Urinary bladder (tissue), 4 donors: ENCODE results near the gene PRCD. TPM values are rescaled to one million over a fixed set of nuclear protein-coding genes. Genes with fewer than 3 reads are reported as not detected.

Experiments
- DNase-seq: peaks from one replicate; pipeline ENCODE4 v3.0.0-alpha.2; 2015; ENCODE audit errors: extremely low spot score
- H3K27ac ChIP-seq: one replicate; pipeline ENCODE4 v1.5.1; 2013; ENCODE audit warnings: low read depth, mild to moderate bottlenecking, moderate library complexity
- H3K36me3 ChIP-seq: one replicate; pipeline ENCODE4 v1.6.1; 2013; ENCODE audit warnings: mild to moderate bottlenecking, moderate library complexity; ENCODE audit not compliant: insufficient read depth
- H3K4me1 ChIP-seq: one replicate; pipeline ENCODE4 v1.6.1; 2013; ENCODE audit warnings: mild to moderate bottlenecking, moderate library complexity; ENCODE audit not compliant: insufficient read depth
- H3K4me3 ChIP-seq: one replicate; pipeline ENCODE4 v1.5.1; 2013; ENCODE audit warnings: low read depth, low read length
- WGBS: extraction: QIAGEN DNeasy Blood & Tissue Kit; methylation state at CpG from one replicate; pipeline ENCODE4 v1.1.7; 2013; 5-methylcytosine and 5-hydroxymethylcytosine counted together
- polyA plus RNA-seq: library from polyadenylated mRNA; stranded (reverse); fragments of 200-250 nt; gene quantifications from one replicate; pipeline ENCODE4 v1.2.3, GENCODE V29; 2013
- total RNA-seq: library from RNA; depleted of rRNA; stranded (reverse); fragments of >200 nt; gene quantifications from one replicate; pipeline ENCODE4 v1.2.3, GENCODE V29; 2014
- donor health status: healthy with polysubstance abuse.
- donor health status: healthy.

Gene PRCD
- total and polyA plus RNA-seq, 2 donors = 7.1 to 10.6 TPM

DNA sequence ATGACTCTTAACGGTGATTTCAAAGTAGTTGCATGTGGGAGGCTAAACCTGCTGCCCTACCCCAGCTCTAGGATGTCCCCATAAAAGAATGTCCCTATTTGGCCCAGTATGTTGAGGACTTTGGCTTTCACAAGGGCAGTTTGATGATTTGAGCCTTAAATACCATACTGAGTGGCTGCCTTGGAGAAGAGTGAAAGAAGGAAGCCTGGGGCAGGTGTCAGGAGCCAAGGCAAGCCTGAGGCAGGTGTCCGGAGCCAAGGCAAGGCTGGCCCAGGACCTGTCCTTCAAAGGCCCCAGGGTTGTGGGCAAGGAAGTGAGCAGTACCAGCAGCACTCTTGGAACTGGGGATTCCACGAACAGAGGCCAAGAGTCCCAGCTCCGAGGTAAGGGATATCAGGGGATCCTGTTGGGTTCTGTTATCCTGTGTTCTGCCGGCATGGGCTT lies 27.2 kb downstream of the PRCD start:
- 90% methylated on average over 5 of the region's 5 CpGs for WGBS
- no peaks in the 10 kb centered on the region for H3K36me3 ChIP-seq
- H3K27ac ChIP-seq = no peak overlapping the region

GRCh38 chr17:76567634-76568432 lies 28.0 kb downstream of the PRCD start:
- Histone ChIP-seq H3K27ac (no peak overlapping the region), H3K4me3 (no peak overlapping the region), H3K36me3 (no peaks in the 10 kb centered on the region), H3K4me1 (no peaks in the 10 kb centered on the region)
- 82% methylated on average over 14 of the region's 14 CpGs for WGBS
- DNase-seq = no peak

More for the DNA sequence above, 27.2 kb downstream of the PRCD start:
- DNase-seq = no peak
- Histone ChIP-seq H3K4me3 (no peak overlapping the region), H3K4me1 (no peaks in the 10 kb centered on the region)

DNA sequence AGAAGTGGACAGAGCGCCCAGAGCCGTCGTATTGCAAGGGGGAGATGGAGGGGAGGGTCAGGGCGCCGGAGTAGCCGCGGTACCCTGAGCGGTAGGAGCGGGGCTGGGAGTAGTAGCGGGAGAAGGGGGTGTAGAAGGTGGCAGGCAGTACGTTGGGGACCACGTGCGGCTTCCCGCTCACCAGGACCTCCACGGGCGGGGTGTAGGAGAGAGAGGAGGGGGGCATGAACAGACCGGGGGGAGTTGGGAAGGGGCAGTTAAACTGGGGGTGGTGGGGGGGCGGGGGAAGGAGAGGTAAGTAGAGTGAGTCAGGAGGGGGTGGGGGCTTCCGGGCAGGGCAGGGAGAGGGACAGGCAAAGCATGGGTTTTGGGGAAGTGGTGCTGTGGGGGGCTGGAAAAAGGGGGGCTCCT lies 29.0 kb downstream of the PRCD start:
- WGBS = 28% methylated on average over 19 of the region's 19 CpGs
- Histone ChIP-seq H3K36me3 (no peaks in the 10 kb centered on the region), H3K4me1 (no peaks in the 10 kb centered on the region), H3K27ac (no peak overlapping the region), H3K4me3 (no peak overlapping the region)
- no peak for DNase-seq

DNA sequence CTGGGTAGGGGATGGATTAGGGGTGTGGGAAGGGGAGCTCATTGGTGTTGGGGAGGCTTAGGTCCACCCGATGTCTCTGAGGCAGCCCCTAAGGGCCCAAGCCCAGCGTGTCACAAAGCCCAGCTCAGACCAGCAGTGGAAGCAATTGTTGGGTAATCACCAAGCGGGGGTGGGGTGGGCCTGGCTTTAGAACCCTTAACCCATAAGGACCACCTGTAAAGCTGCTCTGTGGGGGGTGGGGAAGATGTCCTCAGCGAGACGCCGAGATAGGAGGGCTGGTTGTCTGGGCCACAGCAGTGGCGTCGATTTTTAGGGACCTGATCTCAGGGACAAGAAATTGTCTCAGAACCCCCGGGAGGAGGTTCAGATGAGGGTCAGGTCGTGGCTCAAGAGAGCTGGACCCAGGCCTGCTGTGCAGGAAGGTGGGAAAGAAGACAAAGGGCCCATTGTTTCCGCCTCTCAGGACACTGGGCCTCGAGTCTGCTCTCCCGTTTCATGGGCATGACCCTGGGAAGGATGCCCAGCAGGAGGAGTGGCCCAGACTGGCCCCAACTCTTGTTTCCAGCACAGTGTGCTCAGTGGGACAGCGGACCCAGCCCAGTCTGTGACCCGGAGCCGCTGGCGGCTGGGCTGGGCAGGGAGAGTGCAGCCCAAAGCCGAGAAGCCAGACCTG lies 29.9 kb downstream of the PRCD start:
- no peak overlapping the region for H3K27ac ChIP-seq
- H3K4me1 ChIP-seq = no peaks in the 10 kb centered on the region
- no peak overlapping the region for H3K4me3 ChIP-seq
- H3K36me3 ChIP-seq = no peaks in the 10 kb centered on the region
- DNase-seq = no peak
- 72% methylated on average over 18 of the region's 18 CpGs for WGBS

DNA sequence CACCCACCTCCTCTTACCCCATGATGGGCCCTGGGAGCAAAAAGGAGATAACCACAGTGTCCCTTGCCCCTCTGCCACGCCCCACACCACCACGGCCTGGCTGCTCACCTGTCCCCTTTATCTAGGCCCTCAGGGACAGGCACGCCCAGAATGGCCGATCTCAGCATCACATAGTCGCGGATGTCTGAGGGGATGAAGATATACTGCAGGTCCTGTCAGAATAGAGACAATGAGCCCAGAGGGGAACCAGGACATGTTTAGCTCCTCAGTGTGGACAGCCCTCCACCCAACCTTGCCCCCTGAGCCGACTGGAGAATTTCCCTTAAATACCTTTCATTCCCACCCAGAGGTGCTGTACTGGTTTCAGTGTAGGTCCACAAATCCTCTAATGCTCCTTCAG lies 30.6 kb downstream of the PRCD start:
- DNase-seq = no peak
- H3K36me3 ChIP-seq = no peaks in the 10 kb centered on the region
- WGBS = 91% methylated on average over 7 of the region's 7 CpGs
- no peak overlapping the region for H3K4me3 ChIP-seq
- H3K27ac ChIP-seq = no peak overlapping the region
- no peaks in the 10 kb centered on the region for H3K4me1 ChIP-seq

DNA sequence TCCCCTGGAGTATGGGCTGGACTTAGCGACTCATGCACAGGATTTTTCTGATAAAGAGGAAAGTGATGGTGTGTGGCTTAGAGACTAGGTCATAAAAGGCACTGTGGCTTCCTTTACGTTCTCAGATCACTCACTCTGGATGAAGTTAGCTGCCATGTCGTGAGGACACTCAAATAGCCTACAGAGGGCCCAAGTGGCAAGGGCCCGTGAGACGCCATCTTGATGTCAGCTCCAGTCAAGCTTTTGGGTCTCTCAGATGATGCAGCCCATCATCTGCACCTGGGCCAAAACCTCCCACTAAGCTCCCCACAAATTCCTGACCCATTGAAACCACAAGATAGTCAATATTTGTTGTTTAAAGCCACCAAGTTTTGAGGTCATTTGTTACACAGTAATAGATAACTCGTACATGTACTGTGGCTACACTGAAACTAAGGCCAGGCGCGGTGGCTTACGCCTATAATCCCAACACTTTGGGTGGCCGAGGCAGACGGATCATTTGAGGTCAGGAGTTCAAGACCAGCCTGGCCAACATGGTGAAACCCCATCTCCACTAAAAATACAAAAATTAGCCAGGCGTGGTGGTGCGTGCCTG lies 31.1 kb downstream of the PRCD start:
- no peak overlapping the region for H3K4me3 ChIP-seq
- WGBS = 91% methylated on average over 13 of the region's 13 CpGs
- no peaks in the 10 kb centered on the region for H3K4me1 ChIP-seq
- no peaks in the 10 kb centered on the region for H3K36me3 ChIP-seq
- H3K27ac ChIP-seq = no peak overlapping the region
- DNase-seq = no peak

GRCh38 chr17:76572201-76572910 lies 32.5 kb downstream of the PRCD start:
- no peaks in the 10 kb centered on the region for H3K4me1 ChIP-seq
- no peak overlapping the region for H3K27ac ChIP-seq
- no peaks in the 10 kb centered on the region for H3K36me3 ChIP-seq
- no peak overlapping the region for H3K4me3 ChIP-seq
- WGBS = 92% methylated on average over 17 of the region's 17 CpGs
- no peak for DNase-seq

GRCh38 chr17:76573096-76573495 lies 33.3 kb downstream of the PRCD start:
- Histone ChIP-seq H3K36me3 (no peaks in the 10 kb centered on the region), H3K27ac (no peak overlapping the region), H3K4me3 (no peak overlapping the region), H3K4me1 (no peaks in the 10 kb centered on the region)
- WGBS = 91% methylated on average over 10 of the region's 10 CpGs
- DNase-seq = no peak

DNA sequence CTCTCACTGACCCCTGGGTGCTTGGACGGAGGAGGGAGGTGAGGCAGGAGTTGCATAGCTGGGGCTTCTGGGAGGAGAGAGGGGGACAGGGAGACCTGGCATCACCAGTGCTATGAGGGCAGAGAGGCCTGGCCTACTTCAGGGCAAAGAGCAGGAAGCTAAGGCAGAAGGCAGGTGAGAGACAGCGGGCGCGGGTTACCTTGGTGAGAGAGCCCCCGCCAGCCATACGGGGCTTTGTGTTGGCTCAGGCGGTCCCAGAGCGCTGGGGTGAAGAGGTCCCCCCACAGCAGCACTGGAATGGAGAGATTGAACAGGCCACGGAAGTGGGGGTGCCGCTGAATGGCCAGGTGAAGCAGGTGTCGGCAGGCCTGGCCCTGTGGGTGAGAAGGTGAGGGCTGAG lies 34.3 kb downstream of the PRCD start:
- Histone ChIP-seq H3K4me3 (no peak overlapping the region), H3K36me3 (no peaks in the 10 kb centered on the region), H3K4me1 (no peaks in the 10 kb centered on the region), H3K27ac (no peak overlapping the region)
- WGBS = 93% methylated on average over 11 of the region's 11 CpGs
- DNase-seq = no peak

DNA sequence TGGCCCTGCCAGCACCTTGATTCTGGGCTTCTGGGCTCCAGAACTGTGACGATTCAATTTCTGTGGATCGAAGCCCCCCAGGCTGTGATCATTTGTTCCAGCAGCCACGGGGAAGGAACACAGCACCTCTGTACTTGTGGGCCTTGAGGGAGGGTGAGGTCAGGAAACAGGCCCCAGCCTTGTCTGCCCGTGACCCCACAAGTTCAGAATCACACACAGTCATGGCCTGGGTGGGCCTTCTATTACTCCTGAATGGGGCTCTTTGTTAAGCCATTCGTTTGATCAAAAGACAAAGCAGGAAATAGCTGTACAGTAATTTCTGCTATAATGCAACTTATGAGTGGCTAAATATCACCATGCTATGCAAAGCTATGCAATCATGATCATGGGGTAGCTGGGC lies 35.7 kb downstream of the PRCD start:
- Histone ChIP-seq H3K4me3 (no peak overlapping the region), H3K27ac (no peak overlapping the region)

DNA sequence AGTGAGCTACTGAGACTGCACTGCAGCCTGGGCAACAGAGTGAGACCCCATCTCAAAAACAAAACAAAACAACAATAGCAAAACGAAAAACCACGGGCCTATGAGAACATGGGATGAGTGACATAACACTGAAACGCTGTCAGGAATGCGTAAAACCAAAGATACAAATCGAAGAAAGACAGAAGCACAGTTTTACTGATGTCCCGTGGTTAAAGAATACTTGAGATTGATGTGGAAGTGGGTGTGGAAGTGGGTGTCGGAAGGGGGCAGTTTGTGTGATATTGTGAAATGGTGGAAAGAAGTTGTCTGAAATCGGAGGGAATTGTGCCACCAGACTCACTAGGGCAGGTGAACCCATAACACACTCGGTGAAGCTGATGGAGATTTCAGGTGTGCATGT lies 36.3 kb downstream of the PRCD start:
- no peaks in the 10 kb centered on the region for H3K36me3 ChIP-seq

More for the DNA sequence above, 35.7 kb downstream of the PRCD start:
- 77% methylated on average over 5 of the region's 5 CpGs for WGBS
- Histone ChIP-seq H3K36me3 (no peaks in the 10 kb centered on the region), H3K4me1 (no peaks in the 10 kb centered on the region)
- DNase-seq = no peak

GRCh38 chr17:76577876-76578275 lies 38.0 kb downstream of the PRCD start:
- no peak overlapping the region for H3K27ac ChIP-seq
- no peaks in the 10 kb centered on the region for H3K4me1 ChIP-seq
- DNase-seq = no peak
- H3K36me3 ChIP-seq = no peaks in the 10 kb centered on the region
- no peak overlapping the region for H3K4me3 ChIP-seq
- WGBS = 92% methylated on average over 7 of the region's 7 CpGs

More for the DNA sequence above, 36.3 kb downstream of the PRCD start:
- DNase-seq = no peak
- Histone ChIP-seq H3K4me1 (no peaks in the 10 kb centered on the region), H3K27ac (no peak overlapping the region), H3K4me3 (no peak overlapping the region)
- 91% methylated on average over 9 of the region's 9 CpGs for WGBS

DNA sequence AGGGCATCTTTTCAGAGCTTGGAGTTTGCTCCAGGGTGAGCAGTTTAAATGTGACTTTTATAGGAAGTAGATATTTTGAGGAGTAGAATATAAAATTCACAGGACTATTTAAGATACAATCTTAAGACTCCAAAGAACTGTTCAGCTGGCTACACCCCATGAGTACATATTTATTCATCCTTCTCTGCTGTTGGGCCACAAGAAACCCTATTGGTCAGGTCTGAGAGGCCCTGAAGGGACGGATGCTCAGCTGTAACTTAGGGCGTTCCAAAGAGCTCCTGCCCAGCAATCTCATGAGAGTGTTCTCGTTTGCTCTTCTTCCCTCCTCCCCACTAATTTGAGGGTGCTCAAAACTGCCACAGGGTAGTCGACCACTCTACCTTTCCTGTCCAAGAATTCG lies 38.5 kb downstream of the PRCD start:
- H3K4me3 ChIP-seq = no peak overlapping the region
- H3K4me1 ChIP-seq = no peaks in the 10 kb centered on the region
- H3K36me3 ChIP-seq = no peaks in the 10 kb centered on the region
- 69% methylated on average over 5 of the region's 5 CpGs for WGBS
- H3K27ac ChIP-seq = no peak overlapping the region
- DNase-seq = no peak
